Gastrocnemius medialis (tissue), 4 donors: ENCODE measurements around the gene UPK2.

Experiments
- CTCF ChIP-seq, 5 experiments: fragments of 450-650 bp in 3 of 5; fragments of 200-600 bp in 2 of 5; sonication (generic) in 2 of 5; IDR thresholded peaks in 4 of 5; conservative IDR thresholded peaks in 1 of 5; 1 replicate in 4 of 5; 2 replicates in 1 of 5; pipeline ENCODE4 v1.5.1; 2016 to 2019; ENCODE audit warnings: antibody characterized with exemption in 5 of 5, mild to moderate bottlenecking in 3 of 5, moderate library complexity in 3 of 5
- POLR2A ChIP-seq, 2 donors: fragments of 450-650 bp; IDR thresholded peaks; one replicate each; pipeline ENCODE4 v1.6.1; 2017; ENCODE audit warnings: antibody characterized with exemption in 2 of 2, mild to moderate bottlenecking in 2 of 2, moderate library complexity in 2 of 2

- TF ChIP-seq CTCF (IDR thresholded peaks at IDR 0.05 in 4 of 5, conservative IDR thresholded peaks at IDR 0.05 in 1 of 5) (no peak), POLR2A (IDR thresholded peaks at IDR 0.05) (no peak)
These were observed 32.2 kb downstream of the UPK2 start for GRCh38 chr11:118988280-118988679.
